Gastrocnemius medialis (tissue), 4 donors: ENCODE data around the gene DYRK1B. TPM values are rescaled to one million over a fixed set of nuclear protein-coding genes. Genes with fewer than 3 reads are reported as not detected.

Experiments used
- ATAC-seq, 2 donors: fragments of 150-250 bp; one replicate each; pipeline ENCODE4 v1.9.1; 2016
- DNase-seq, 2 donors: peaks; one replicate each; pipeline ENCODE4 v3.0.0-alpha.2; 2019
- H3K27ac ChIP-seq, 4 donors: fragments of 200-600 bp; sonication (generic); 1 replicate in 1 of 4; 2 replicates in 3 of 4; pipeline ENCODE4 v1.5.1; 2016 to 2018; ENCODE audit warnings: mild to moderate bottlenecking in 2 of 4, moderate library complexity in 1 of 4
- H3K27me3 ChIP-seq, 3 donors: fragments of 200-600 bp; sonication (generic) in 2 of 3; 1 replicate in 1 of 3; 2 replicates in 2 of 3; pipeline versions ENCODE4 v1.5.1 to v1.6.0; 2016 to 2019; ENCODE audit warnings: mild to moderate bottlenecking in 1 of 3, moderate library complexity in 1 of 3
- H3K36me3 ChIP-seq, 2 donors: fragments of 200-600 bp; sonication (generic) in 1 of 2; one replicate each; pipeline ENCODE4 v1.5.1; 2017 to 2018
- H3K4me1 ChIP-seq, 2 donors: fragments of 200-600 bp; sonication (generic) in 1 of 2; one replicate each; pipeline ENCODE4 v1.5.1; 2016 to 2017; ENCODE audit warnings: mild to moderate bottlenecking in 2 of 2
- H3K4me3 ChIP-seq, 4 donors: fragments of 200-600 bp; sonication (generic) in 3 of 4; 1 replicate in 1 of 4; 2 replicates in 3 of 4; pipeline ENCODE4 v1.5.1; 2016 to 2019; ENCODE audit warnings: mild to moderate bottlenecking in 2 of 4
- H3K9me3 ChIP-seq, 3 donors: fragments of 200-600 bp; sonication (generic) in 2 of 3; 1 replicate in 1 of 3; 2 replicates in 2 of 3; pipeline ENCODE4 v1.5.1; 2016 to 2019
- CTCF ChIP-seq, 5 experiments: fragments of 450-650 bp in 3 of 5; fragments of 200-600 bp in 2 of 5; sonication (generic) in 2 of 5; IDR thresholded peaks in 4 of 5; conservative IDR thresholded peaks in 1 of 5; 1 replicate in 4 of 5; 2 replicates in 1 of 5; pipeline ENCODE4 v1.5.1; 2016 to 2019; ENCODE audit warnings: antibody characterized with exemption in 5 of 5, mild to moderate bottlenecking in 3 of 5, moderate library complexity in 3 of 5
- POLR2A ChIP-seq, 2 donors: fragments of 450-650 bp; IDR thresholded peaks; one replicate each; pipeline ENCODE4 v1.6.1; 2017; ENCODE audit warnings: antibody characterized with exemption in 2 of 2, mild to moderate bottlenecking in 2 of 2, moderate library complexity in 2 of 2
- in situ Hi-C, 4 donors: fragments of 200-750 bp; cut with MboI; loops; one replicate each; pipeline versions ENCODE4 v1.15.0 to v1.8.0; 2017; ENCODE audit warnings: low sequenced_read_pairs in 4 of 4
- intact Hi-C: fragments of 100-400 bp; cut with DNase I; formaldehyde crosslinking; loops from one replicate; pipeline ENCODE4 v1.15.1; 2023; ENCODE audit warnings: low total_unique reads
- total RNA-seq, 4 donors: library from RNA; depleted of rRNA; stranded (reverse); fragments of >200 nt; gene quantifications; one replicate each; pipeline versions ENCODE4 v1.1.0 to v1.2.3, GENCODE V29; 2016

Gene DYRK1B
- total RNA-seq, 4 donors from 2014 or later = 39.6 to 68.7 (median 61.8) TPM

GRCh38 chr19:39823686-39824085 is 10.3 kb downstream of the DYRK1B start:
- ATAC-seq (peak in 1 of 2 donors; percentile 26), DNase-seq (no peak)
- peak overlapping the region; percentile 84 to 99 (median 92) for H3K27ac ChIP-seq
- no peak for TF ChIP-seq CTCF (IDR thresholded peaks at IDR 0.05 in 4 of 5, conservative IDR thresholded peaks at IDR 0.05 in 1 of 5)
- no peak for TF ChIP-seq POLR2A (IDR thresholded peaks at IDR 0.05)
- H3K36me3 ChIP-seq = peaks cover 0 to 33% of the 10 kb centered on the region in 2 donors
- peaks cover 53 to 73% of the 10 kb centered on the region in 2 donors for H3K4me1 ChIP-seq
- in situ Hi-C loops = loop anchor here in 1 of 4 donors (25.0 kb wide), 1 partner anchor 1161 kb away; no protein-coding TSS in a partner anchor
- H3K27me3 ChIP-seq = no peaks in the 10 kb centered on the region
- peak overlapping the region; percentile 65 to 93 (median 84) for H3K4me3 ChIP-seq
- intact Hi-C loops = loop anchor here (10.0 kb wide), 1 partner anchor 441 kb away; no protein-coding TSS in a partner anchor
- no peaks in the 10 kb centered on the region for H3K9me3 ChIP-seq

- Histone ChIP-seq H3K27ac (peak overlapping the region; percentile 84 to 99 (median 92)), H3K9me3 (no peaks in the 10 kb centered on the region), H3K36me3 (peaks cover 0 to 6% of the 10 kb centered on the region in 2 donors), H3K4me1 (peaks cover 71 to 84% of the 10 kb centered on the region in 2 donors), H3K27me3 (no peaks in the 10 kb centered on the region), H3K4me3 (no peak overlapping the region)
- no peak for ATAC-seq
- no peak for DNase-seq
- intact Hi-C loops (loop anchor here (10.0 kb wide), 1 partner anchor 444 kb away; no protein-coding TSS in a partner anchor), in situ Hi-C loops (loop anchor here in 1 of 4 donors (25.0 kb wide), 1 partner anchor 1158 kb away; no protein-coding TSS in a partner anchor)
- TF ChIP-seq POLR2A (IDR thresholded peaks at IDR 0.05) (no peak), CTCF (IDR thresholded peaks at IDR 0.05 in 4 of 5, conservative IDR thresholded peaks at IDR 0.05 in 1 of 5) (no peak)
These were observed 13.3 kb downstream of the DYRK1B start for GRCh38 chr19:39820696-39821095.

GRCh38 chr19:39819786-39820185 is 14.2 kb downstream of the DYRK1B start:
- intact Hi-C loops = loop anchor here (10.0 kb wide), 1 partner anchor 445 kb away; no protein-coding TSS in a partner anchor
- no peak for DNase-seq
- ATAC-seq = no peak
- TF ChIP-seq CTCF (IDR thresholded peaks at IDR 0.05 in 4 of 5, conservative IDR thresholded peaks at IDR 0.05 in 1 of 5) = no peak
- TF ChIP-seq POLR2A (IDR thresholded peaks at IDR 0.05) = no peak
- H3K4me3 ChIP-seq = no peak overlapping the region
- peaks cover 68 to 83% of the 10 kb centered on the region in 2 donors for H3K4me1 ChIP-seq
- H3K36me3 ChIP-seq = no peaks in the 10 kb centered on the region
- in situ Hi-C loops = loop anchor here in 1 of 4 donors (25.0 kb wide), 1 partner anchor 1157 kb away; no protein-coding TSS in a partner anchor
- H3K9me3 ChIP-seq = no peaks in the 10 kb centered on the region
- H3K27ac ChIP-seq = peak overlapping the region; percentile 84 to 99 (median 92)
- H3K27me3 ChIP-seq = no peaks in the 10 kb centered on the region

DNA sequence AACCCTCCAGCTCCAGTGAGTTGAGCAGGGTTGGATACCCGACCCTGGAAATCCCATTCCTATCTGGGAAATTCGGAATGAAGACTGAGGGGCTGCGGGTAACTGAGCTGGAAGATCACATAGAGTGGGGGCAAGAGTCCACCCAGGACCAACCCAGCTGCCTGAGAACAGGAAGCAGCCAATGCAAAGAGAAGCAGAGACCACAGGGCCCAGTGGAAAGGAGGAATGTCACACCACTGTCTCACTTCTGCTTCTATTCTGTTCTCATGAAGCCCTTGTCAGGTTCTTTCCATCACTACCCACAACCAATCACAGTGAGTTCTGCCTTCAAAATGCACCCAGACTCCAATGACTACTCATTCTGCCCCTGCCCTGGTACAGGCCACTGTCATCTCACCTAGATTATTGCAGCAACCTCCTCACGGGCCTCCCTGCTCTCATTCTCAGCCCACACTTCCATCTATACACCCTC is 15.3 kb downstream of the DYRK1B start:
- intact Hi-C loops = no loop called here
- no peaks in the 10 kb centered on the region for H3K36me3 ChIP-seq
- H3K4me1 ChIP-seq = peaks cover 78 to 89% of the 10 kb centered on the region in 2 donors
- ATAC-seq (peak in 1 of 2 donors; percentile 6), DNase-seq (no peak)
- H3K27ac ChIP-seq = peak overlapping the region; percentile 84 to 99 (median 92)
- H3K27me3 ChIP-seq = no peaks in the 10 kb centered on the region
- H3K9me3 ChIP-seq = no peaks in the 10 kb centered on the region
- H3K4me3 ChIP-seq = no peak overlapping the region
- no peak for TF ChIP-seq CTCF (IDR thresholded peaks at IDR 0.05 in 4 of 5, conservative IDR thresholded peaks at IDR 0.05 in 1 of 5)
- TF ChIP-seq POLR2A (IDR thresholded peaks at IDR 0.05) = no peak
- in situ Hi-C loops = loop anchor here in 1 of 4 donors (25.0 kb wide), 1 partner anchor 1156 kb away; no protein-coding TSS in a partner anchor
